HG03520 (cell line): Measurements from ENCODE around the gene COL18A1.
"Not testable (repeated sequence)": the region's sequence is repeated elsewhere in the genome, so short reads cannot be mapped to it uniquely, and the experiment has no call there.

ENCODE experiments used
- ATAC-seq: cut with Tn5 transposase; IDR thresholded peaks from one replicate; pipeline ENCODE4 v1.9.1; 2021; ENCODE audit warnings: mild to moderate bottlenecking, moderate library complexity; ENCODE audit not compliant: unreplicated experiment

The COL18A1 gene

GRCh38 chr21:45528028-45528705 lies 123.2 kb downstream of the COL18A1 start:
- ATAC-seq, result no peak

- no peak for ATAC-seq
Observed at GRCh38 chr21:45528981-45529784, 124.2 kb downstream of the COL18A1 start.

- ATAC-seq, result no peak
Observed at GRCh38 chr21:45529785-45530422, 124.9 kb downstream of the COL18A1 start.

- no peak for ATAC-seq
Observed at GRCh38 chr21:45530423-45531113, 125.6 kb downstream of the COL18A1 start.

GRCh38 chr21:45531114-45531392 lies 126.1 kb downstream of the COL18A1 start:
- not testable (repeated sequence) for ATAC-seq

GRCh38 chr21:45531393-45532215 lies 126.6 kb downstream of the COL18A1 start:
- ATAC-seq, result no peak

GRCh38 chr21:45532826-45533360 lies 127.9 kb downstream of the COL18A1 start:
- no peak for ATAC-seq

- no peak for ATAC-seq
Observed at GRCh38 chr21:45533361-45533845, 128.4 kb downstream of the COL18A1 start.

- no peak for ATAC-seq
Observed at GRCh38 chr21:45533846-45534635, 129.1 kb downstream of the COL18A1 start.

GRCh38 chr21:45534636-45535331 lies 129.8 kb downstream of the COL18A1 start:
- no peak for ATAC-seq

- no peak for ATAC-seq
Observed at GRCh38 chr21:45535341-45536081, 130.5 kb downstream of the COL18A1 start.

GRCh38 chr21:45536301-45537081 lies 131.5 kb downstream of the COL18A1 start:
- no peak for ATAC-seq

GRCh38 chr21:45537111-45537745 lies 132.3 kb downstream of the COL18A1 start:
- ATAC-seq, result no peak

- ATAC-seq, result no peak
Observed at GRCh38 chr21:45537746-45538291, 132.9 kb downstream of the COL18A1 start.

- ATAC-seq, result no peak
Observed at GRCh38 chr21:45538381-45539045, 133.5 kb downstream of the COL18A1 start.
